ENCODE data around the gene R3HCC1L.
"Not testable (repeated sequence)": the region's sequence is repeated elsewhere in the genome, so short reads cannot be mapped to it uniquely, and the experiment has no call there.

R3HCC1L gene

GRCh38 chr10:98182351-98182915, 48.0 kb downstream of the R3HCC1L start:
- not testable (repeated sequence) for DNase-seq

- no peak for DNase-seq
These were observed 52.2 kb downstream of the R3HCC1L start for GRCh38 chr10:98186681-98187080.

- not testable (repeated sequence) for DNase-seq
These were observed 56.3 kb downstream of the R3HCC1L start for GRCh38 chr10:98190773-98191172.

GRCh38 chr10:98193037-98193436, 58.6 kb downstream of the R3HCC1L start:
- no peak for DNase-seq

- no peak for DNase-seq
These were observed 60.2 kb downstream of the R3HCC1L start for GRCh38 chr10:98194633-98195032.

GRCh38 chr10:98195120-98195519, 60.7 kb downstream of the R3HCC1L start:
- no peak for DNase-seq

GRCh38 chr10:98196985-98197384, 62.5 kb downstream of the R3HCC1L start:
- no peak for DNase-seq

GRCh38 chr10:98201760-98202159, 67.3 kb downstream of the R3HCC1L start:
- no peak for DNase-seq

GRCh38 chr10:98202378-98202777, 67.9 kb downstream of the R3HCC1L start:
- DNase-seq: no peak

GRCh38 chr10:98205351-98205750, 70.9 kb downstream of the R3HCC1L start:
- DNase-seq: no peak

- DNase-seq: no peak
These were observed 74.5 kb downstream of the R3HCC1L start for GRCh38 chr10:98208925-98209324.

- DNase-seq: no peak
These were observed 75.0 kb downstream of the R3HCC1L start for GRCh38 chr10:98209441-98209840.

GRCh38 chr10:98212196-98212595, 77.7 kb downstream of the R3HCC1L start:
- no peak for DNase-seq

GRCh38 chr10:98213740-98214139, 79.3 kb downstream of the R3HCC1L start:
- no peak for DNase-seq

GRCh38 chr10:98215373-98215772, 80.9 kb downstream of the R3HCC1L start:
- no peak for DNase-seq

- no peak for DNase-seq
These were observed 83.3 kb downstream of the R3HCC1L start for GRCh38 chr10:98217801-98218200.

- no peak for DNase-seq
These were observed 89.4 kb downstream of the R3HCC1L start for GRCh38 chr10:98223874-98224273.

GRCh38 chr10:98224509-98224908, 90.1 kb downstream of the R3HCC1L start:
- DNase-seq: no peak

- no peak for DNase-seq
These were observed 90.5 kb downstream of the R3HCC1L start for GRCh38 chr10:98224996-98225395.

GRCh38 chr10:98226508-98227144, 92.2 kb downstream of the R3HCC1L start:
- DNase-seq: no peak

GRCh38 chr10:98227713-98228112, 93.3 kb downstream of the R3HCC1L start:
- DNase-seq: not testable (repeated sequence)

GRCh38 chr10:98228266-98228665, 93.8 kb downstream of the R3HCC1L start:
- not testable (repeated sequence) for DNase-seq

- DNase-seq: no peak
These were observed 97.0 kb downstream of the R3HCC1L start for GRCh38 chr10:98231417-98231816.

- DNase-seq: no peak
These were observed 101.4 kb downstream of the R3HCC1L start for GRCh38 chr10:98235846-98236245.

GRCh38 chr10:98236862-98237261, 102.4 kb downstream of the R3HCC1L start:
- DNase-seq: no peak

Measured in NCI-H2029 treated with DMSO at 0.1 percent for 48 hours (cell line).